ENCODE results near the gene CCL7. TPM values are rescaled to one million over a fixed set of nuclear protein-coding genes. Genes with fewer than 3 reads are reported as not detected.

CCL7 gene
- total RNA-seq, 1 experiment from 2014 or later: 0.31 TPM

GRCh38 chr17:34253139-34253525 is 16.9 kb upstream of the CCL7 start:
- H3K36me3 ChIP-seq (ENCODE audit: control insufficient read depth, insufficient read depth, low read length): no peaks in the 10 kb centered on the region
- ChIA-PET POLR2A (interaction anchor here (0.6 kb wide), 1 partner anchor 252 kb away, joined by 4 read pairs; no protein-coding TSS in a partner anchor), CTCF (interaction anchor here (1.1 to 2.5 kb wide), 2 partner anchors 53 to 108 kb away, joined by 5 to 12 read pairs; no protein-coding TSS in a partner anchor)
- no peaks in the 10 kb centered on the region for H3K9me3 ChIP-seq (ENCODE audit: control insufficient read depth, insufficient read depth, low read depth, low read length)
- H3K27me3 ChIP-seq (ENCODE audit: control insufficient read depth, insufficient read depth, low read length): no peaks in the 10 kb centered on the region
- DNase-seq (ENCODE audit: low read depth, low spot score): no peak
- intact Hi-C loops (cut with micrococcal nuclease; ENCODE audit: unreplicated experiment) (loop anchor here (5.0 kb wide), 1 partner anchor 51 kb away; no protein-coding TSS in a partner anchor), in situ Hi-C loops (cut with HindIII; ENCODE audit: low pct_unique_long_range_greater_than_20kb, low sequenced_read_pairs) (no loop called here)
- TF ChIP-seq REST (IDR thresholded peaks at IDR 0.05; ENCODE audit: insufficient read depth in 1 of 2, low read depth in 2 of 2, low read length in 1 of 2): no peak
- no peak for TF ChIP-seq CTCF (IDR thresholded peaks at IDR 0.05)
- no peak for TF ChIP-seq TCF7L2 (IDR thresholded peaks at IDR 0.05; ENCODE audit: low read depth, low read length)
- peaks cover 75% of the 10 kb centered on the region for H3K4me1 ChIP-seq (ENCODE audit: control insufficient read depth, insufficient read depth, low read length)
- BruUV-seq (replicated peaks): no TSS peak
- H3K27ac ChIP-seq (ENCODE audit: low read length): peak overlapping the region; percentile 98
- H3K4me3 ChIP-seq (ENCODE audit: low read depth in 2 of 2, low read length in 2 of 2): no peak overlapping the region
- ATAC-seq: no peak

- in situ Hi-C loops (cut with HindIII; ENCODE audit: low pct_unique_long_range_greater_than_20kb, low sequenced_read_pairs): no loop called here
- Histone ChIP-seq H3K4me3 (ENCODE audit: low read depth in 2 of 2, low read length in 2 of 2) (no peak overlapping the region), H3K36me3 (ENCODE audit: control insufficient read depth, insufficient read depth, low read length) (no peaks in the 10 kb centered on the region), H3K27ac (ENCODE audit: low read length) (peak overlapping the region; percentile 98), H3K4me1 (ENCODE audit: control insufficient read depth, insufficient read depth, low read length) (peaks cover 74% of the 10 kb centered on the region), H3K9me3 (ENCODE audit: control insufficient read depth, insufficient read depth, low read depth, low read length) (no peaks in the 10 kb centered on the region), H3K27me3 (ENCODE audit: control insufficient read depth, insufficient read depth, low read length) (no peaks in the 10 kb centered on the region)
- TF ChIP-seq CTCF (IDR thresholded peaks at IDR 0.05) (no peak), SIN3A (IDR thresholded peaks at IDR 0.05; ENCODE audit: borderline replicate concordance, insufficient read depth, low read depth, low read length) (no peak), TCF7L2 (IDR thresholded peaks at IDR 0.05; ENCODE audit: low read depth, low read length) (no peak), REST (IDR thresholded peaks at IDR 0.05; ENCODE audit: insufficient read depth in 1 of 2, low read depth in 2 of 2, low read length in 1 of 2) (no peak), POLR2AphosphoS5 (IDR thresholded peaks at IDR 0.05; ENCODE audit: low read depth, low read length) (peak; percentile 29; the same call in 1 of the 2 replicates)
- ATAC-seq: no peak
- ChIA-PET CTCF (interaction anchor here (2.5 kb wide), 1 partner anchor 107 kb away, joined by 12 read pairs; no protein-coding TSS in a partner anchor), POLR2A (no interaction called here)
- no TSS peak for BruUV-seq (replicated peaks)
- intact Hi-C loops (cut with micrococcal nuclease; ENCODE audit: unreplicated experiment): loop anchor here (5.0 kb wide), 1 partner anchor 52 kb away; no protein-coding TSS in a partner anchor
- DNase-seq (ENCODE audit: low read depth, low spot score): no peak
Observed at GRCh38 chr17:34254146-34254545, 15.9 kb upstream of the CCL7 start.
